ENCODE measurements around the gene TENM4. TPM values are rescaled to one million over a fixed set of nuclear protein-coding genes. Genes with fewer than 3 reads are reported as not detected.

The TENM4 gene
- total and polyA plus RNA-seq, 2 of the 13 experiments (the other 11 are each of a cell fraction or from before 2014, with no cell fraction given), result not detected

DNA sequence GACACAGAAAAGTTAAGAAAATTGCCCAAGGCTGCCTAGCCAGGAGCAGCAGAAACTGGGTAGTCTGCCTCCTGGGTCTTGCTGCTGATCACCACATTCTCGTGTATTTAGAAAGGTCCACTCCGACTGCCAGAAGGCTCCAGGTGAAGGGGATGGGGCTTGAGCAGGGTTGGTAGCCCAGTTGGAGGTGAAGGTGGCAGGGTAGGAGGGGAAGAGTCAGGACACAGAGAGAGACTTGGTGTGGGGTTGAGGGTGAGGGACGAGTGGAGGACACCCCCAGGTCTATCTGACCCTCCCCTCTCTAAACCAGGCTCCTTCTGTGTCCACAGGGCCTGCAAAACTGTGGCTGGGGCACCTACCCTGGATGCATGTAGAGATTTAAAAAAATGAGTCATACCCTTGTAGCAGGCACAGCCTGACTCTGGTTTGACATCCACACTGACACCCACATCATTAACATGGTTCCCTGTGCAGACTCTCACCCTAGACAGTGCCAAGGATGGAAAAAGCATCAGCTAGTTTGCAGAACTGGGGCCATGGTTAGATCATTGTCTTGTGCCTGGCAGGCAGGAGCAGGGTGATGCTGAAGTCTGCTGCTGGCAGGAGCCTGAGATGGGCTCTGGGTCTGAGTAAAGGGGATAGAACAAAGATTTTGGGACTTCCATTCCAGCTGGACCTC lies 273.2 kb downstream of the TENM4 start:
- POLR2A ChIA-PET, result no interaction called here
- intact Hi-C loops (cut with micrococcal nuclease; ENCODE audit: unreplicated experiment) (no loop called here), in situ Hi-C loops (cut with HindIII; ENCODE audit: extremely low pct_ligation_motif_present, low pct_unique_long_range_greater_than_20kb) (no loop called here)
- BruUV-seq (replicated peaks), result no TSS peak
- CTCF ChIA-PET (ENCODE audit: low intra/inter-chr PET ratio, low total read pairs), result no interaction called here
- no peak overlapping the region for H3K4me2 ChIP-seq (ENCODE audit: low read depth, low read length)
- H4K20me1 ChIP-seq (ENCODE audit: insufficient read depth, low read length), result no peaks in the 10 kb centered on the region
- no peak for TF ChIP-seq DPF2 (CRISPR knock-in tag; IDR thresholded peaks at IDR 0.05; ENCODE audit: borderline replicate concordance, low read depth)
- TF ChIP-seq ZNF589 (CRISPR knock-in tag; conservative IDR thresholded peaks at IDR 0.05), result no peak
- no peak for TF ChIP-seq ZNF333 (CRISPR knock-in tag; IDR thresholded peaks at IDR 0.05; ENCODE audit: borderline replicate concordance)
- TF ChIP-seq, protein P1, sequence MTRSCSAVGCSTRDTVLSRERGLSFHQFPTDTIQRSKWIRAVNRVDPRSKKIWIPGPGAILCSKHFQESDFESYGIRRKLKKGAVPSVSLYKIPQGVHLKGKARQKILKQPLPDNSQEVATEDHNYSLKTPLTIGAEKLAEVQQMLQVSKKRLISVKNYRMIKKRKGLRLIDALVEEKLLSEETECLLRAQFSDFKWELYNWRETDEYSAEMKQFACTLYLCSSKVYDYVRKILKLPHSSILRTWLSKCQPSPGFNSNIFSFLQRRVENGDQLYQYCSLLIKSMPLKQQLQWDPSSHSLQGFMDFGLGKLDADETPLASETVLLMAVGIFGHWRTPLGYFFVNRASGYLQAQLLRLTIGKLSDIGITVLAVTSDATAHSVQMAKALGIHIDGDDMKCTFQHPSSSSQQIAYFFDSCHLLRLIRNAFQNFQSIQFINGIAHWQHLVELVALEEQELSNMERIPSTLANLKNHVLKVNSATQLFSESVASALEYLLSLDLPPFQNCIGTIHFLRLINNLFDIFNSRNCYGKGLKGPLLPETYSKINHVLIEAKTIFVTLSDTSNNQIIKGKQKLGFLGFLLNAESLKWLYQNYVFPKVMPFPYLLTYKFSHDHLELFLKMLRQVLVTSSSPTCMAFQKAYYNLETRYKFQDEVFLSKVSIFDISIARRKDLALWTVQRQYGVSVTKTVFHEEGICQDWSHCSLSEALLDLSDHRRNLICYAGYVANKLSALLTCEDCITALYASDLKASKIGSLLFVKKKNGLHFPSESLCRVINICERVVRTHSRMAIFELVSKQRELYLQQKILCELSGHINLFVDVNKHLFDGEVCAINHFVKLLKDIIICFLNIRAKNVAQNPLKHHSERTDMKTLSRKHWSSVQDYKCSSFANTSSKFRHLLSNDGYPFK (CRISPR knock-in tag; IDR thresholded peaks at IDR 0.05; ENCODE audit: borderline replicate concordance), result no peak
- TF ChIP-seq NFYB (CRISPR knock-in tag; IDR thresholded peaks at IDR 0.05), result no peak
- no peak for TF ChIP-seq CCAR2 (optimal IDR thresholded peaks at IDR 0.05; ENCODE audit: low read depth, low read length)
- TF ChIP-seq, protein P2, sequence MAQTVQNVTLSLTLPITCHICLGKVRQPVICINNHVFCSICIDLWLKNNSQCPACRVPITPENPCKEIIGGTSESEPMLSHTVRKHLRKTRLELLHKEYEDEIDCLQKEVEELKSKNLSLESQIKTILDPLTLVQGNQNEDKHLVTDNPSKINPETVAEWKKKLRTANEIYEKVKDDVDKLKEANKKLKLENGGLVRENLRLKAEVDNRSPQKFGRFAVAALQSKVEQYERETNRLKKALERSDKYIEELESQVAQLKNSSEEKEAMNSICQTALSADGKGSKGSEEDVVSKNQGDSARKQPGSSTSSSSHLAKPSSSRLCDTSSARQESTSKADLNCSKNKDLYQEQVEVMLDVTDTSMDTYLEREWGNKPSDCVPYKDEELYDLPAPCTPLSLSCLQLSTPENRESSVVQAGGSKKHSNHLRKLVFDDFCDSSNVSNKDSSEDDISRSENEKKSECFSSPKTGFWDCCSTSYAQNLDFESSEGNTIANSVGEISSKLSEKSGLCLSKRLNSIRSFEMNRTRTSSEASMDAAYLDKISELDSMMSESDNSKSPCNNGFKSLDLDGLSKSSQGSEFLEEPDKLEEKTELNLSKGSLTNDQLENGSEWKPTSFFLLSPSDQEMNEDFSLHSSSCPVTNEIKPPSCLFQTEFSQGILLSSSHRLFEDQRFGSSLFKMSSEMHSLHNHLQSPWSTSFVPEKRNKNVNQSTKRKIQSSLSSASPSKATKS (CRISPR knock-in tag; IDR thresholded peaks at IDR 0.05), result no peak
- TF ChIP-seq IKZF5 (CRISPR knock-in tag; IDR thresholded peaks at IDR 0.05), result no peak
- no peak for TF ChIP-seq SOX6 (IDR thresholded peaks at IDR 0.05)
- TF ChIP-seq SOX6 (CRISPR knock-in tag; IDR thresholded peaks at IDR 0.05), result no peak
- no peak for TF ChIP-seq ZNF569 (CRISPR knock-in tag; IDR thresholded peaks at IDR 0.05; ENCODE audit: borderline replicate concordance)
- no peak for TF ChIP-seq FUBP1 (CRISPR knock-in tag; IDR thresholded peaks at IDR 0.05; ENCODE audit: borderline replicate concordance)
- TF ChIP-seq NFKB2 (CRISPR knock-in tag; IDR thresholded peaks at IDR 0.05; ENCODE audit: borderline replicate concordance), result no peak
- TF ChIP-seq, protein P3, sequence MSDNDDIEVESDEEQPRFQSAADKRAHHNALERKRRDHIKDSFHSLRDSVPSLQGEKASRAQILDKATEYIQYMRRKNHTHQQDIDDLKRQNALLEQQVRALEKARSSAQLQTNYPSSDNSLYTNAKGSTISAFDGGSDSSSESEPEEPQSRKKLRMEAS (IDR thresholded peaks at IDR 0.05), result no peak
- TF ChIP-seq JUND (CRISPR knock-in tag; IDR thresholded peaks at IDR 0.05), result no peak
- TF ChIP-seq RFX5 (IDR thresholded peaks at IDR 0.05; ENCODE audit: low read depth, low read length), result no peak
- TF ChIP-seq ZNF256 (CRISPR knock-in tag; conservative IDR thresholded peaks at IDR 0.05), result no peak
- H3K79me2 ChIP-seq (ENCODE audit: insufficient read depth, low read length), result no peaks in the 10 kb centered on the region
- no peak for DNase-seq (ENCODE audit: low spot score)
- no peak for ATAC-seq
- H3K9ac ChIP-seq (ENCODE audit: insufficient read depth, low read depth, low read length), result no peak overlapping the region
- WGBS (ENCODE audit: low lambda C conversion rate), result 2% methylated on average over 3 of the region's 3 CpGs
- no peak overlapping the region for H3K27ac ChIP-seq (ENCODE audit: extremely low read length, insufficient read depth, low read length)
- H2AFZ ChIP-seq (ENCODE audit: low read length), result no peak overlapping the region
- no peaks in the 10 kb centered on the region for H3K36me3 ChIP-seq (replicated peaks in 1 of 2; ENCODE audit: control insufficient read depth in 1 of 2, insufficient read depth in 2 of 2, low read length in 2 of 2)
- H3K27me3 ChIP-seq (ENCODE audit: control insufficient read depth in 1 of 2, insufficient read depth in 2 of 2, low read length in 2 of 2), result 0 out of 5 replicates have a peak, but pooled peaks cover 0 to 1% of the 10 kb centered on the region in 2 experiments
- H3K9me3 ChIP-seq (ENCODE audit: low read length), result no peaks in the 10 kb centered on the region
- FAIRE-seq, result no peak
- H3K4me1 ChIP-seq (ENCODE audit: insufficient read depth, low read length), result no peaks in the 10 kb centered on the region
- no peak overlapping the region for H3K4me3 ChIP-seq (replicated peaks in 1 of 3; ENCODE audit: insufficient read depth in 1 of 3, low read depth in 2 of 3, low read length in 3 of 3)

All from HepG2 (cell line).